Mammary epithelial cell (primary cell): ENCODE data around the gene SLCO2A1.

Experiments
- EZH2 ChIP-seq: IDR thresholded peaks from 2 replicates; pipeline ENCODE4 v1.6.1; 2012; ENCODE audit warnings: low read length, inconsistent platforms, borderline replicate concordance
- TF ChIP-seq, protein P1 (sequence below), 2 donors: IDR thresholded peaks in 1 of 2; conservative IDR thresholded peaks in 1 of 2; 2 replicates each; pipeline ENCODE4 v1.5.1; 2011 to 2012; ENCODE audit warnings: inconsistent platforms in 2 of 2, low read length in 2 of 2, mild to moderate bottlenecking in 2 of 2, control low read depth in 1 of 2, low read depth in 1 of 2; ENCODE audit not compliant: insufficient read depth in 1 of 2; ENCODE audit errors: extremely low read depth in 1 of 2

DNA sequence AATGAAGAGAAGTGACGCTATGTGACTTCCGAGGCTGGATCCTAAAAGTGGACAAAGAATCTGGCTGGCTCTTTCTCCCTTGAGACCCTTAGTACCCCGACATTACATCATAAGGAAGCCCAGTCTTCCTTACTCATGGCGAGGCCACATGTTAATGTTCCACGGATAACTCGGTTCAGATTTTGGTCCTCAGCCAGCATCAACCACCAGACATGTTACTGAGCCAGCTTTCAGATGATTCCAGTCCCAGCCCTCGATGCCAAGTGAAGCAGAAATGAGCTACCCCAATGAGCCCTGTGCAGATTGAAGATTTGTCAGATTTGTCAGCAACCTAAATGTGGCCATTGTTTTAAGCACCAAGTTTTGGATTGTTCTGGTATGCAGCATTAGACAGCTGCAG, 46.6 kb downstream of the SLCO2A1 start:
- TF ChIP-seq, protein P1, sequence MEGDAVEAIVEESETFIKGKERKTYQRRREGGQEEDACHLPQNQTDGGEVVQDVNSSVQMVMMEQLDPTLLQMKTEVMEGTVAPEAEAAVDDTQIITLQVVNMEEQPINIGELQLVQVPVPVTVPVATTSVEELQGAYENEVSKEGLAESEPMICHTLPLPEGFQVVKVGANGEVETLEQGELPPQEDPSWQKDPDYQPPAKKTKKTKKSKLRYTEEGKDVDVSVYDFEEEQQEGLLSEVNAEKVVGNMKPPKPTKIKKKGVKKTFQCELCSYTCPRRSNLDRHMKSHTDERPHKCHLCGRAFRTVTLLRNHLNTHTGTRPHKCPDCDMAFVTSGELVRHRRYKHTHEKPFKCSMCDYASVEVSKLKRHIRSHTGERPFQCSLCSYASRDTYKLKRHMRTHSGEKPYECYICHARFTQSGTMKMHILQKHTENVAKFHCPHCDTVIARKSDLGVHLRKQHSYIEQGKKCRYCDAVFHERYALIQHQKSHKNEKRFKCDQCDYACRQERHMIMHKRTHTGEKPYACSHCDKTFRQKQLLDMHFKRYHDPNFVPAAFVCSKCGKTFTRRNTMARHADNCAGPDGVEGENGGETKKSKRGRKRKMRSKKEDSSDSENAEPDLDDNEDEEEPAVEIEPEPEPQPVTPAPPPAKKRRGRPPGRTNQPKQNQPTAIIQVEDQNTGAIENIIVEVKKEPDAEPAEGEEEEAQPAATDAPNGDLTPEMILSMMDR (conservative IDR thresholded peaks at IDR 0.05 in 1 of 2, IDR thresholded peaks at IDR 0.05 in 1 of 2; ENCODE audit: extremely low read depth in 1 of 2, insufficient read depth in 1 of 2, low read depth in 1 of 2, low read length in 2 of 2) = no peak
- no peak for TF ChIP-seq EZH2
